Embryonic facial prominence (tissue), 1 donor: ENCODE results near the gene SYTL3.

ENCODE experiments used
- DNase-seq: peaks from one replicate; pipeline ENCODE4 v3.0.0-alpha.2; 2016; ENCODE audit errors: extremely low spot score

SYTL3 gene

DNA sequence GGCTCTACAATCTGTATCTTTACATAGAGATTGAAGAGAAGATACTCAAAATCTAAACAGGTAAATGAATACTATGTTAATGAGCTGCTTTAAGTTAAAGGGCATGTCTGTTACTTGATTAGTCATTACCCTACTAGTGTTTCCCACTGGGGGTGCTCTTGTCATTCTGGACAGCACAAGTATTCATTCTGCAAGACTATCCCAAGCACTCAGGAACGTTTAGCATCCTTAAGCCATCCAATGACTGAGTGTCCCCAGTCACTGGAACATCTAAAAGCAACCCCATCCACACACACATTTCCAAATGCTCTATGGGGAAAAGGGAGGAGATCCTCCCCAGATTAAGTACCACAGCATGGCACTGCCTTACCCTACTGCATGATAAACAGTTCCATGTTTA lies 143.6 kb downstream of the SYTL3 start:
- no peak for DNase-seq

DNA sequence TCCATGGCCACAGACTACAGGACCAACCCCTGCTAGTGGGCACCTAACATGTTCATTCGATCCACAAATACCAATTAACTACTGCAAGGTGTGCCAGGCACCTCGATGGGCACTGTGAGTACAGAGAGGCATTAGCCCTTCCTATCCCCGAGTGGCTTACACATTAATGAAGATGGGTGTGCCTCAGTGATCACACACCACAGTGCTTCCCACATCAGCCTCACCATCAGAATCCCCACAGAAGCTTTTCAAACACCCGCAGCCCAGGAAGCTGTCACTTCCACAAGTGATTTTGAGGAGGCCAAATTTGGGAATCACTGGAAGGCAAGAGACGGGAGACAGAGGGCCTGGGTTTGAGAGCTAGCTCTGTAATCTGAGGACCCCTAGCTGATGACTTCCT lies 145.7 kb downstream of the SYTL3 start:
- no peak for DNase-seq

DNA sequence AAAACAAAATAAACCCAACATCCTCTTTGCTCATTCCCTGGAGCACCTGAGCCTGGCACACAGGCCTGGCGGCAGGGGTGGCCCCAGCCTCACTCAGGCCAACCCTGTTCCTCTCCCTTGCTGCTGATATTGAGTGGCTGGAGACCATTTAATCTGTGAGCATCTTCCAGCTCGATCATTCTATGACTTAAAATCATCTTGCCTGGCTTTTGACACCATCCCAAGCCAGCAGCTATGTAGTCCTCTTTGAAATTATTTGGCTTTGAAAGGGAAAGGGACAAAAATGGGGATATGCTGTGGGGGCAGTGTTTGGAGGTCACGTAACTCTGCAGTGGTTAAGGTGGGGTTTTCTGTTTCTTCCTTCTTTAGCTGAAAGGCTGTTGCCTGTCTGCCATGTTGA lies 146.5 kb downstream of the SYTL3 start:
- no peak for DNase-seq

DNA sequence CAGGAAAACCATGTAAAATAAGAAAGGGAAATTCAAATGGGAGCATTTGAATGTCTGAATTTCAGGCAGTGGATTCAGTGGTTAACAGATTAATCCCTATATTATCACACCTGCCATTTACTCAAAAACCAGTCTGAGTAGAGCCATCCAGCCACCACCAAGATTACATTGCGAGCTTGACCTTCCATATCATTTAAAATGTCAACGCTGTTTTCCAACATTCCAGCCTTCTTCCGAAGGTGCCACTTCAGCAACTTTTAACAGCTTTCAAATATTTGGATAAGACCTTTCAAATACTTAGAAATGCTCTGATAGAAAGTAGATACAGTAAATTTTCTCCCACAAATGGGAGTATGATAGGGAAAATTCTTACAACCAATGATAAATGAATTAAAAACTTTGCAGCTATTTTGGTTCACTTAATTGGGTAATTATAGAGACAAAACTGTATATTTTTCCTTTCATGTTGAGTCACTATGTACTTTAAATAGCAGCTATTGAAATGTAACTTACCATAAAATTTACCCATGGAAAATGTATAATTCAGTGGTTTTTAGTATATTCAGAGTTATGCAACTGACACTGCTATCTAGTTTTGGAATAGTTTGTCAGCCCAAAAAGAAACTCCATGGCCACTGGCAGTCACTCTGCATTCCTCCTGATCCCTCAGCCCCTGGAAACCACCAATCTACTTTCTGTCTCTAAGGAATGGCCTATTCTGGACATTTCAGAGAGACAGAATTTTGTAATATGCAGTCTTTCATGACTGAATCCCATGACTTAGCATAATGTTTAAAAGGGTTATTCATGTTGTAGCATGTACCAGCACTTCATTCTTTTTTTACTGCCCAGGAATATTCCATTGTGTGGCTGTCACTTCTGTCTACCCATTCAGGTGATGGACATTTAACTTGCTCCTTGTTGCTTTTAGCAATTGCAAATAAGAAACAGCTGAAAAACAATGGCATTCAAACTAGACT lies 147.8 kb downstream of the SYTL3 start:
- DNase-seq: no peak

DNA sequence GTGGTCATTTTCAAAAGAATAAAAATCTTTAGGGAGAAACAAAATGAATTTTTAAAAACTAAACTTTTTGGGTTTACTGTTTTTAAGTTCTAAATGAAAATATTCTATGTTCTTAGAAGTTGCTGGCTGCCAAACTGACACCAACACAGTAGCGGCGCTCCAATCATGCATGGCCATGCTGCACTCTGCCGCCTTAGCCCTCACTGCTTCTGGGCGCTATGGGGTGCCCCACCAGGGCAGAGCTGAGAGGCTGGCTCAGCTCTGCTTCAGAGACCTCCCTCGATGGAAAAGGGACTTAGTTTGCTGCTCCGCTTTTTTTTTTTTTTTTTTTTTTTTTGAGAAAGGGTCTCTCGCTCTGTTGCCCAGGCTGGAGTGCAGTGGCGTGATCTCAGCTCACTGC lies 148.5 kb downstream of the SYTL3 start:
- no peak for DNase-seq

DNA sequence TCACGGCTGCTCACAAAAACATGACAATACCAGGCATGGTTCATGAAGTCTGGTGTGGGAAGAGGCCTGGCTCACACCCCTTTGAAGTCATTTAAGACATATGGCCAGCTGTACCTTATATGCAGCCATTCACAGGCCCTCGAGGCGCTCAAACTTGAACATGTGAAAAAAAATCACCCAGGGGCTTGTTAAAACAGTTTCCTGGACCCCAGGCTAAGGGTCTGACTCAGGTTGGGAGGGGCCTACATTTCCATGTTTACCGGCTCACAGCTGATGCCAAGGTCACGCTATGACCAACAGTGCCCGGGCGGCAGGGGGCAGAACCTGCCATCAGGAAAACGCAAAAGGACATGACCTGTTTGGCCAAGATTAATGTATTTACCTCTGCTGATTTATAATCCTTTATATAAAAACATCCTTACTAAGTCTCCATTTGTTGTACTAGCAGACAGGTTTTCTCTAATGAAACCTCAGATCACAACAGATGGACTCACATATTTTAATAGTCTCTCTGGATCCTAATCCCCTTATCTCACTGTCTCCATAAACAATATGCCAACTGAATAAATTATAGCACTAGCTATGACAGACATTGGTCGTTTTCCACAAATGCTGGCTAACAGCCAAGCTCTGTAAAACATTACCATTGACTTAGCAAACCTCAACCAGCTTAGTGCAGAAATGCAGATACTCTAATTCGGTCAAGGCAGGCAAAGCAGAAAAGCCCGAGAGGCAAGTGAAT lies 149.4 kb downstream of the SYTL3 start:
- no peak for DNase-seq

DNA sequence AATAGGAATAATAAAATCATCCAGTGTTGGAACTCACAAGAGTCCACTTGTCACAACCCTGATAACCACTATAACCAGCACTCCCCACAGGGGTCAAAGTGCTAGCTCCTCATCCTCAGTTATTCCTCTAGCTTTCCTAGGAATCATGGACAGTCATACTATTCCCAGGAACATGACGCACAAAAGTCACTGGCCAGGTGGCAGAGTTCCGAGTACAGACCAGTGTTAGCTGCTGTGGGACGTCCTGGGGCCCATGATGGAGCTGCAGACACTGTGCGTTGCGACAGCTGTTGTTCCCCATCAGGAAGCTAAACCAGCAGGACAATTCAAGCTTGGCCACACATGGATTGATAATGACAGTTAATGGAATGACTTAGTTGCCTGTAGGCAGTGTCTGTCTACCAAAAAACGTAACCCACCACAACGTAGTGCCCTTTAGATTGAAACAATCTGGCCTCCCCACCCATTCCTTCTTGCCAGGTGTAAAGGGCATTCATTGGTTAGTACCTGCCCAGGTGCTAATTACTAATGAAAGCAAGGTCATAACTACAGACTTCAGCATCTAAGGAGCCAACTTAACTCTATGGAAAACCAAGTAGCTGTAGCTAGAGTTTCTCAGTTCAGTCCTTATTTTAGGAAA lies 151.9 kb downstream of the SYTL3 start:
- DNase-seq: no peak

DNA sequence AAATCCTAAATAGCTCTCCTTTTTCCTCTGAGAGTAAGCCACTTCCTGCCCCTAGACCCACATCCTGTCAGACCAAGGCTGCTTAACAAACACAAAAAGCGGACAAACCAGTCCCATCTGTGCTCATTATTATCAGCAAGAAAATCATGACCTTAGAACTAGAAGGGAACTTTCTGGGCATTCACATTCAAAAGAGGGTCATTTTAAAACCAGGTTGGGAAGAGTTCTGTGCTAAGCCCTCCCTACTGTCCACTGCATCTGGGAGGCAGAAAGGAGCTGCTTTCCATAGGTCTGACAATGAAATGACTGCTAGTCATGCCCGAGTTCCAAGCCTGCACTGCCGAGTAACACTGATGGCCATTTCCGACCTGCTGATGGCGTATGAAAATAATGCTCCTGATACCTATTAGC lies 153.9 kb downstream of the SYTL3 start:
- no peak for DNase-seq

DNA sequence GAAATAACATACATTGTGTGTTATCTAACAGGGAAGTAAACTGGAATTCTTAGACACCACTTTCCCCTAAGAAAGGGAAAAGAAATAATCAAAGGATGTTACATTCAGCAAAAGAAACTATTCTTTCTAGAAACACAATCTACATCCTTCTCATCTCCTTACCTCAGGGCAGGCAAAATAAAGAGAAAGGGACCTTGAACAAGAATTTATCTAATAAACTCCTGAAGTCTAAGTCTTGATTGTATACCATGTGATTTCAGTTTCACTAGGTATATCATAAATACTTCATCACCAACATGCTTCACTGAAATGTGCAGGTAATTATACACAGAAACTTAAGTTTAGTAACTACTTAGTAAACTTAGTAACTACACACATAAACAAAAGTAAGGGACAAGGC lies 154.4 kb downstream of the SYTL3 start:
- DNase-seq: no peak

DNA sequence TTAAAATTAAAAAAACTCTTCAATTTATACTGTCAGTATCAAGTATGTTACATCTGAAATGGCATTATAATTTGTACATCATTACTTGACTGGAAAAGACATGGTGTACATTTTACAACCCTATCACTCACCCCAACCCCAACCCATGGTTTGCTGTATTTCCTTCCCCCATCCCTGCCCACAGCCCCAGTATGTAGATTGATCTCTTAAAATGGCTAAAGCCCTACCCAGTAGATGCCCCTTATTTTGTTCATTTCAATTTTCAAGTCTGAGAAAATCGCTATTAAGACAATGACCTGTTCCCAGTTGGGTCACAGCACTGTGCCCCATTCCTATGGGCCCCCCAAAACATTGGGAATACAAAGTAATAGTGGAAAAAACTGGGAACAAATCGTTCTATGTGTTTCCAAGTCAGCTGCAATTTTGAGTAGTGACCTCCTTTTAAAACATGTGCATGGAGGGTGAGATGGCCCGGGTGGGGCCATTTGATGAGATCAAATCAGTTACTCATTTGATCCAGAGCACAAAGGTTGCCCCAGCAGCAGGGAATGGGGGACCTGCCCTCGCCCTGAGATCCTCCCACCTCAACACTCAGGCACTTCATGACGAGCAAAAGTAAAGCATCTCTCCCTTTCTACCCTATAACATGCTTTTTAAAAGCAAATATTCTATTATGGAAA lies 156.0 kb downstream of the SYTL3 start:
- DNase-seq: no peak

DNA sequence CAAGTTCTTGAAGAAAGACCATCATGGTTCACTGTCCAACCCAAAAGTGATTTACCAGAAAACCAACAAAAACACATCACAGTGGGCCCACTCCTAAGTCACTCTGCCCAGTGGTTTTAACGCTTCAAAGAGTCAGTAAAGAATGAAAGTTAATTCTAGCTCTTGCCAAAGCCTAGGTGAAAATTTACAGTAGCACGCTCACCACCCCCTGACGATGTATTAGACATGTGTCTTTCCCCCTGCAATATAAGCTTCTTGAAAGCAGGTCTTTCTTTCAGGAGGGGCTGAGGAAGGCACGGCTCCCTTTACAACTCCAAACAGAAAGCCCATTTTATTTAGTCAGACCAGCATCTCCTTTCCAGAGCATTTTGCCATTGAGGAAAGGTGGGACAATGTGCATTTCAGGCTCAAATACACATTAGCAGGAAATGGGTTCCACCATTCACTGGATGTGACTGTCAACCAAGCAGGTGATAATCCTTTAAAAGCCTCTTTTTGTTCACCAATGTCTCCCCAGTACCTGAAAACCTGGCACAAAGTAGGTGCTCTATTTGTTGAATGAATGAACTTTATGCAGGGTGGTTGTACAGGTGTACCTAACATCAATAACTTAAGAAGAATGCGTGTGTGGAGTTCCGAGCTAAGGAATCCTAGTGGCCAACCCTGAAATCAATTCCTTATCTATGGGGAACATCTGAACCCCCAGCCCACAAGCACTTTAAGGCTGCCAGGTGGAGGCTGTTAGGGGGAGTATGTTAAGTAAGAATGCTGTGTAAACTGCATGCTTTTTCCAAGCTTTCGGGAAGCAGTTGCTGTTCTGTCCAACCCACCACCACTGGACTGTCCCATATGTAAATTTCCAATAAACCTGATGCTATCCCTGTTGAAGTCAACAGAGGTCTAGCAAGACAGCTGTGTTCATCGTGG lies 157.9 kb downstream of the SYTL3 start:
- no peak for DNase-seq

DNA sequence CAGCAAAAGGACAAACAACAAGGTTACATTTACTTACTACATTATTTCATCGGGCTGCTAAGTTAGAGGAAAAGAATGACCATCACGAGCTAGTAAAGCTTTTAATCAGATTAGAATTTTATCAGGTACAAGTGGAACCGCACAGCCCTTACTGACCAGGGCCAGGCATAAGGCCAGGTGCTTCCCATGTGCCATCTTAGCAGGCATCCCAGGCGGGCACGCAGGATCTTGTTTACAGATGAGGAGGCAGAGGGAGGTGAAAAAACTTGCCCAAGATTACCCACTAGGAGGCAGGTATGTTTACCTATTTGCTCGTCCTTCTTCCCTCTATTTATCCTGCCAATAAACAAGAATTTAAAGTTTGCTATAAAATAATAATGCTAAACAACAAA lies 158.6 kb downstream of the SYTL3 start:
- no peak for DNase-seq

DNA sequence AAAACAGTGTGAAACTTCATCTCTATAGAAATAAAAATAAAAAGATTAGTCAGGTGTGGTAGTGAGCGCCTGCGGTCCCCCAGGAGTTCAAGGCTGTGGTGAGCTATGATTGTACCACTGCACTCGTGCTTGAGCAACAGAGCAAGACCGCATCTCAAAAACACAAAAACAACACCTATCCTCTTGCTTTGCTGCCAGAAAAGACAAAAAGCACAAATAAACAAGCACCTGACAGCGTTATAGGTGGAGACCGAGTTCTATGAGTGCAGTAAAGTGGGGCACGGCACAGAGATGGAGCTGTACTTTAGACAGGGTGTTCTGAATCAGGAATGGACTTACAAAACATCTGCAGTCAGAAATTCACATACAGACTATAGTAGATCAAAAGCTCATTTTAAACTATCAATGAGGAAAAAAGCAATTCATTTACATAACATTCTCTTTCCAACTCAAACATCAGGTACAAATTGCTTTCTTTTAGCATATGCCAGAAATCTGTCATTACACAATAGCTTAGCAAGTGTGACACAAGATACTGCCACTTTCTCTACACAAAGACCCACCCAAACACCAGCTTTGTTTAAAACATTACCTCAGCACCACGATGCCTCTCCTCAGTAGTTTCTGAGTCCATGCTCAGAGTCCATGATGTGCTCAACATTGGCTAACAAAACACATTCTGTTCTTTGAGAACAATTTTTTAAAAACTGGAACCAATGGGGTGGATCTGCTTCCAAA lies 159.3 kb downstream of the SYTL3 start:
- DNase-seq: no peak

DNA sequence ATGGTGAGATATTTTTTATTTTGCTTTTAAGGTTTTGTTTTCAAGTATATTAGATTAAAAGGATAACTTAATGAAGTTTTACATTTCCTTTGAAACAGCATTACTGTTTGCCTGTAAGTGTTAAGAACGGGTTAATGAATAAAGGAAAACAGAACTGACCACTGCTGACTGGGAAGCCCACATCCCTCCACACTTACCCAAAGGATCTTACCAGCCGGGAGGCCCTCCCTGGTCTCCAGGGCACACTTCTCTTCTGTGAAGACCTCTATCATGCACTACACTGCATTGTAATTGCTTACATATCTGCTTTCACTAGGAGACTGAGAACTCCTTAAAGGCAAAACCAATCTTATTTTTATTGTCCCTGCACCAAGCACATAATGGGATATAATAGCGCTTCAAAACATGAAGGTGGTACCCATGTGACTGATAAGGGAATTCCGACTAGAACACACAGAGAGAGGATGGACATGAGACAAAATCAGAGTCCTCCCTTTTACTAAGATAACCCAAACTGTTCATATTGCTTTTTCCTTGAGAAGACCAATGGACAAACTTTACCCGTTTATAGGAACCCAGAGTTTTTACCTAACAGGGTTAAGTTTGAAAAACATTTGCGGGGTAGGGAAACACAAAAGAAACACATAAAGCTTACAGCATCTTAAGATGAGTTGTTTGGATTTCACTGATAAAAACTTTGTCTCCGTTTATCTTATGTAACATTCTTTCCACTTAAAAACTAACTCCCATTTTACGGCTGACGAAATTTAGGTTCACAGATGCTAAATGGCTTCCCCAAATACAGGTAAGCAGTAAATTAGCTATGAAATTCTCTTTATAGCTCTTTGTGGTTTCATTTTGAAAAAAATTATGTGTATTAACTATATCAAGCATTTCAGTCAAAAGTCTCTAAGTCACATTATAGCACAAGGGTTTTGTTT lies 160.6 kb downstream of the SYTL3 start:
- DNase-seq: no peak

DNA sequence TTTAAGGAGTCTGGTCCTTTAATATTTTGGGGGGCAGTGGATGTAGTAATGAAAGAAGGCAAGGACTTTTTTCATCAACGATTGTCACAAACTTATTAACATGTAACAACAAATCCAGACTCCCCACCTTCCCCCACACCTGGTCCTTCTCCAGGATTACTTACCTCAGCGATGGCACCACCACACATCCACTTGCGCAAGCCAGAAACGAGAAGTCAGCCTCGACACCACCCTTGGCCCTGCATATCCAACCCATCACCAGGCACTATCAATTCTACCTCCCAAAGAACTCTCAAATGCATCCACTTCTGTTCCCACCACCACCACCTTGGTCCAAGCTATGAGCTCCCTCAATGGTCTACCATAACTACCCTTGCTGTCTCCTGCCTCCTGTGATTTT lies 162.8 kb downstream of the SYTL3 start:
- no peak for DNase-seq

DNA sequence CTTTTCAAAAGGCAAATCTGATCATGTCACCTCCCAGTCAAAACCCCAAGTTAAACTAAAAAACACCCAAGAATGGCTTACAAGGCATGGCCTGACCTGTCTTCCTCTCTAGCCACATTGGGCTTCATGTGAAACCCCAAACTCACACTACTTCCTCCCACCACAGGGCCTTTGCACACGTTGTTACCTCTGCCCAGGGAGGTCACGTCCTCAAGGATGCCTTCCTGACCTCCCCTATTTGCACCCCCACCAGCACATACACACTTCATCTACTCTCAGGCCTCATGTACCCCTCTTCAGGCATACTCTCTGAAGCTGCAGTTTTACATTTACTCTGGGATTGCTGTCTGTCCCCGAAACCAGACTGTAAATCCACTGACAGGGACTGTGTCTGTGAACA lies 163.2 kb downstream of the SYTL3 start:
- DNase-seq: no peak
